NCI-H1694 treated with DMSO at 0.1 percent for 48 hours (cell line): ENCODE results near the gene ARPC1A.

Experiments
- DNase-seq: peaks from one replicate; lab custom pipeline; 2025; lab: John Stamatoyannopoulos, UW

ARPC1A gene

DNA sequence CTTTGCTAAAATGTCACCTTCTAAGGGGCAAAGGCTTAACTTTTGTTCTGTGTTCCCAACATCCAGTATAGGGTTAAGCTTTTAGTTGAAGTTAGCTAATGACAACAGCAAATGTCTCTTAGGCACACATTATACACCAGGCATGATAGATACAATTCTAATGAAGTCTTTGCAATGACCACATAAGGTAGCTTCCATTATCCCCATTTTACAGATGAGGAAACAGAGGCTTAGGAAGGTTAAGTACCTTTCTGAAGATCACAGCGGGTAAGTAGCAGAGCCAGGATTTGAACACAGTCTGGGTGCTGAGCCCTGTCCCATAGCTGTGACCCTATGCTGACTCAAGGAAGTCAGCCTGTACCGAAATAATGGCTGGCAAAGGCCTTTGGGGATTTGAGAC, 84.9 kb downstream of the ARPC1A start:
- DNase-seq: no peak

DNA sequence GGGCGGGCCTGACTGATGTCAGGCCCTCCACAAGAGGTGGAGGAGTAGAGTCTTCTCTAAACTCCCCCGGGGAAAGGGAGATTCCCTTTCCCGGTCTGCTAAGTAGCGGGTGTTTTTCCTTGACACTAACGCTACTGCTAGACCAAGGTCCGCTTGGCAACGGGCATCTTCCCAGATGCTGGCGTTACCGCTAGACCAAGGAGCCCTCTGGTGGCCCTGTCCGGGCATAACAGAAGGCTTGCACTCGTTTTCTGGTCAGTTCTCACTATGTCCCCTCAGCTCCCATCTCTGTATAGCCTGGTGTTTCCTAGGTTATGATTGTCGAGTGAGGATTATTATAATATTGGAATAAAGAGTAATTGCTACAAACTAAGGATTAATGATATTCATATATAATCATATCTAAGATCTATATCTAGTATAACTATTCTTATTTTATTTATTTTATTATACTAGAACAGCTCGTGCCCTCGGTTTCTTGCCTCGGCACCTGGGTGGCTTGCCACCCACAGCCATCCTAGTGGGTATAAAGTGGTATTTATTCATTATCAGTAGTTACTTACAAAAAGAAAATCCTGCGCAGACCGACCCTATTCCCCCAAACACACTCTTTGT, 89.9 kb downstream of the ARPC1A start:
- DNase-seq: peak; percentile 4
